CD14-positive monocyte (primary cell): ENCODE data around the gene PYDC2. TPM values are rescaled to one million over a fixed set of nuclear protein-coding genes. Genes with fewer than 3 reads are reported as not detected.

Experiments used
- DNase-seq, 3 donors: peaks; one replicate each; pipeline ENCODE4 v3.0.0-alpha.2; 2011 to 2022
- H2AFZ ChIP-seq: 2 replicates; pipeline ENCODE4 v1.6.0; 2012; ENCODE audit warnings: mild to moderate bottlenecking, low read depth, low read length, inconsistent platforms; ENCODE audit not compliant: insufficient read depth, poor library complexity, severe bottlenecking
- H3K27ac ChIP-seq, 2 donors: 1 replicate in 1 of 2; 2 replicates in 1 of 2; pipeline ENCODE4 v1.5.1; 2012 to 2013; ENCODE audit warnings: low read length in 2 of 2, control low read depth in 1 of 2, inconsistent platforms in 1 of 2, low read depth in 1 of 2, mild to moderate bottlenecking in 1 of 2
- H3K27me3 ChIP-seq, 2 donors: one replicate each; pipeline versions ENCODE4 v1.6.0 to v1.6.1; 2011 to 2013; ENCODE audit warnings: low read length in 2 of 2; ENCODE audit not compliant: control insufficient read depth in 2 of 2, insufficient read depth in 2 of 2
- H3K36me3 ChIP-seq, 2 donors: replicated peaks in 1 of 2; 1 replicate in 1 of 2; 2 replicates in 1 of 2; pipeline versions ENCODE4 v1.5.1 to v1.6.1; 2012 to 2013; ENCODE audit warnings: low read length in 2 of 2, control low read depth in 1 of 2, inconsistent platforms in 1 of 2, mild to moderate bottlenecking in 1 of 2; ENCODE audit not compliant: insufficient read depth in 2 of 2, control insufficient read depth in 1 of 2
- H3K4me1 ChIP-seq, 2 donors: 1 replicate in 1 of 2; 2 replicates in 1 of 2; pipeline versions ENCODE4 v1.5.1 to v1.6.1; 2012 to 2013; ENCODE audit warnings: low read length in 2 of 2, control low read depth in 1 of 2, inconsistent platforms in 1 of 2, mild to moderate bottlenecking in 1 of 2, moderate library complexity in 1 of 2; ENCODE audit not compliant: insufficient read depth in 2 of 2, control insufficient read depth in 1 of 2
- H3K4me2 ChIP-seq: replicated peaks from 2 replicates; pipeline ENCODE3; 2012; ENCODE audit warnings: low read length, moderate library complexity, mild to moderate bottlenecking; ENCODE audit not compliant: poor library complexity, severe bottlenecking; ENCODE audit errors: extremely low read depth
- H3K4me3 ChIP-seq, 3 experiments: fragments of 200-600 bp in 1 of 3; sonication (generic) in 1 of 3; replicated peaks in 1 of 3; 1 replicate in 2 of 3; 2 replicates in 1 of 3; pipeline ENCODE4 v1.5.1; 2011 to 2013; ENCODE audit warnings: low read length in 3 of 3, mild to moderate bottlenecking in 3 of 3, control low read depth in 2 of 3, low read depth in 2 of 3, inconsistent platforms in 1 of 3, moderate library complexity in 1 of 3
- H3K79me2 ChIP-seq: 2 replicates; pipeline ENCODE4 v1.6.0; 2012; ENCODE audit warnings: mild to moderate bottlenecking, control low read depth, inconsistent platforms, low read length, moderate library complexity; ENCODE audit not compliant: insufficient read depth
- H3K9ac ChIP-seq: 2 replicates; pipeline ENCODE4 v1.6.0; 2017; ENCODE audit warnings: low read length, mild to moderate bottlenecking; ENCODE audit not compliant: insufficient read depth, poor library complexity, severe bottlenecking
- H3K9me3 ChIP-seq, 2 donors: replicated peaks in 1 of 2; 1 replicate in 1 of 2; 2 replicates in 1 of 2; pipeline versions ENCODE4 v1.5.1 to v1.6.1; 2012 to 2013; ENCODE audit warnings: low read length in 2 of 2, control low read depth in 1 of 2; ENCODE audit not compliant: control insufficient read depth in 1 of 2, insufficient read depth in 1 of 2
- H4K20me1 ChIP-seq: 2 replicates; pipeline ENCODE4 v1.6.0; 2012; ENCODE audit warnings: mild to moderate bottlenecking, low read length, control low read depth, moderate library complexity; ENCODE audit not compliant: insufficient read depth
- H3K27ac Mint-ChIP-seq, 7 donors: one replicate each; pipeline ENCODE4 v1.8.0; 2020; ENCODE audit warnings: mild to moderate bottlenecking in 7 of 7, mixed read lengths in 7 of 7, moderate library complexity in 6 of 7, inconsistent platforms in 2 of 7
- H3K27me3 Mint-ChIP-seq, 3 donors: one replicate each; pipeline ENCODE4 v1.8.0; 2021 to 2022; ENCODE audit warnings: low read depth in 3 of 3, mild to moderate bottlenecking in 3 of 3, mixed read lengths in 3 of 3, moderate library complexity in 3 of 3, inconsistent platforms in 1 of 3
- H3K36me3 Mint-ChIP-seq, 2 donors: one replicate each; pipeline ENCODE4 v1.8.0; 2020; ENCODE audit warnings: mixed read lengths in 2 of 2, inconsistent platforms in 1 of 2, mild to moderate bottlenecking in 1 of 2
- H3K4me1 Mint-ChIP-seq: one replicate; pipeline ENCODE4 v1.8.0; 2020; ENCODE audit warnings: mild to moderate bottlenecking, mixed read lengths
- H3K4me3 Mint-ChIP-seq, 2 donors: one replicate each; pipeline ENCODE4 v1.8.0; 2020; ENCODE audit warnings: mild to moderate bottlenecking in 2 of 2, mixed read lengths in 2 of 2, moderate library complexity in 1 of 2
- H3K9me3 Mint-ChIP-seq, 7 donors: one replicate each; pipeline ENCODE4 v1.8.0; 2020 to 2022; ENCODE audit warnings: mixed read lengths in 7 of 7, mild to moderate bottlenecking in 6 of 7, moderate library complexity in 6 of 7, inconsistent platforms in 2 of 7
- WGBS: methylation state at CpG from one replicate; pipeline ENCODE4 v1.1.5; 2013; ENCODE audit warnings: missing lambda C conversion rate; ENCODE audit not compliant: insufficient coverage; 5-methylcytosine and 5-hydroxymethylcytosine counted together
- intact Hi-C, 2 donors: fragments of 100-400 bp; cut with micrococcal nuclease; formaldehyde crosslinking; loops; one replicate each; pipeline versions ENCODE4 v1.15.0 to v1.15.1; 2023
- polyA plus RNA-seq, 3 donors: library from polyadenylated mRNA; depleted of rRNA in 1 of 3; unstranded in 2 of 3; stranded (reverse) in 1 of 3; fragments of 300-500 nt in 2 of 3; fragments of >200 nt in 1 of 3; fragmentation: Illumina TruSeq in 2 of 3; gene quantifications; 1 replicate in 2 of 3; 2 replicates in 1 of 3; pipeline ENCODE4 v1.2.3, GENCODE V29; 2012 to 2021
- TF ChIP-seq, protein P1 (sequence below): fragments of 200-600 bp; IDR thresholded peaks from one replicate; pipeline ENCODE4 v1.8.0; 2022; ENCODE audit warnings: antibody characterized with exemption, mild to moderate bottlenecking

Gene PYDC2
- polyA plus RNA-seq, 3 donors = not detected

GRCh38 chr3:191414286-191414685 lies 46.7 kb upstream of the PYDC2 start:
- Histone ChIP-seq H3K36me3 (no peaks in the 10 kb centered on the region), H3K4me1 (no peaks in the 10 kb centered on the region), H3K9ac (no peak overlapping the region), H3K27me3 (no peaks in the 10 kb centered on the region), H3K79me2 (no peaks in the 10 kb centered on the region), H2AFZ (no peak overlapping the region), H3K27ac (no peak overlapping the region), H3K4me3 (no peak overlapping the region), H4K20me1 (no peaks in the 10 kb centered on the region), H3K9me3 (peaks cover 4 to 11% of the 10 kb centered on the region in 2 donors), H3K4me2 (no peak overlapping the region)
- DNase-seq = no peak
- no peak overlapping the region for H3K27ac Mint-ChIP-seq
- peaks cover 0 to 2% (median 0%) of the 10 kb centered on the region in 3 donors for H3K27me3 Mint-ChIP-seq
- H3K9me3 Mint-ChIP-seq = peaks cover 10 to 31% (median 20%) of the 10 kb centered on the region in 7 donors
- H3K36me3 Mint-ChIP-seq = no peaks in the 10 kb centered on the region
- TF ChIP-seq, protein P1, sequence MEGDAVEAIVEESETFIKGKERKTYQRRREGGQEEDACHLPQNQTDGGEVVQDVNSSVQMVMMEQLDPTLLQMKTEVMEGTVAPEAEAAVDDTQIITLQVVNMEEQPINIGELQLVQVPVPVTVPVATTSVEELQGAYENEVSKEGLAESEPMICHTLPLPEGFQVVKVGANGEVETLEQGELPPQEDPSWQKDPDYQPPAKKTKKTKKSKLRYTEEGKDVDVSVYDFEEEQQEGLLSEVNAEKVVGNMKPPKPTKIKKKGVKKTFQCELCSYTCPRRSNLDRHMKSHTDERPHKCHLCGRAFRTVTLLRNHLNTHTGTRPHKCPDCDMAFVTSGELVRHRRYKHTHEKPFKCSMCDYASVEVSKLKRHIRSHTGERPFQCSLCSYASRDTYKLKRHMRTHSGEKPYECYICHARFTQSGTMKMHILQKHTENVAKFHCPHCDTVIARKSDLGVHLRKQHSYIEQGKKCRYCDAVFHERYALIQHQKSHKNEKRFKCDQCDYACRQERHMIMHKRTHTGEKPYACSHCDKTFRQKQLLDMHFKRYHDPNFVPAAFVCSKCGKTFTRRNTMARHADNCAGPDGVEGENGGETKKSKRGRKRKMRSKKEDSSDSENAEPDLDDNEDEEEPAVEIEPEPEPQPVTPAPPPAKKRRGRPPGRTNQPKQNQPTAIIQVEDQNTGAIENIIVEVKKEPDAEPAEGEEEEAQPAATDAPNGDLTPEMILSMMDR = no peak
- no CpG with 5 or more reads among the region's 2 CpGs for WGBS
- no peak overlapping the region for H3K4me3 Mint-ChIP-seq
- intact Hi-C loops = no loop called here
- H3K4me1 Mint-ChIP-seq = peaks cover 6% of the 10 kb centered on the region

- H3K4me3 ChIP-seq = no peak overlapping the region
- H3K36me3 Mint-ChIP-seq = no peaks in the 10 kb centered on the region
- H3K4me1 Mint-ChIP-seq = peaks cover 6% of the 10 kb centered on the region
- H3K4me3 Mint-ChIP-seq = no peak overlapping the region
- intact Hi-C loops = no loop called here
- no peak overlapping the region for H2AFZ ChIP-seq
- H3K9me3 ChIP-seq = peaks cover 4 to 8% of the 10 kb centered on the region in 2 donors
- H3K4me2 ChIP-seq = no peak overlapping the region
- H3K4me1 ChIP-seq = no peaks in the 10 kb centered on the region
- H3K9me3 Mint-ChIP-seq = peaks cover 9 to 26% (median 17%) of the 10 kb centered on the region in 7 donors
- H4K20me1 ChIP-seq = no peaks in the 10 kb centered on the region
- TF ChIP-seq, protein P1 = no peak
- DNase-seq = no peak
- H3K79me2 ChIP-seq = no peaks in the 10 kb centered on the region
- no peak overlapping the region for H3K27ac ChIP-seq
- WGBS = 100% methylated on average over 1 of the region's 1 CpG
- H3K27ac Mint-ChIP-seq = no peak overlapping the region
- H3K27me3 ChIP-seq = no peaks in the 10 kb centered on the region
- no peak overlapping the region for H3K9ac ChIP-seq
- no peaks in the 10 kb centered on the region for H3K36me3 ChIP-seq
- peaks cover 0 to 2% (median 0%) of the 10 kb centered on the region in 3 donors for H3K27me3 Mint-ChIP-seq
These were observed 46.2 kb upstream of the PYDC2 start for GRCh38 chr3:191414732-191415131.
